Right kidney (tissue), 1 donor: Measurements from ENCODE around the gene GP1BA.
A peak's percentile ranks its signal among the peaks of the same experiment; 100 is the strongest.

ENCODE experiments used
- DNase-seq: peaks from one replicate; pipeline ENCODE4 v3.0.0-alpha.2; 2016

The GP1BA gene

GRCh38 chr17:4938069-4938491 is 6.0 kb downstream of the GP1BA start:
- no peak for DNase-seq

DNA sequence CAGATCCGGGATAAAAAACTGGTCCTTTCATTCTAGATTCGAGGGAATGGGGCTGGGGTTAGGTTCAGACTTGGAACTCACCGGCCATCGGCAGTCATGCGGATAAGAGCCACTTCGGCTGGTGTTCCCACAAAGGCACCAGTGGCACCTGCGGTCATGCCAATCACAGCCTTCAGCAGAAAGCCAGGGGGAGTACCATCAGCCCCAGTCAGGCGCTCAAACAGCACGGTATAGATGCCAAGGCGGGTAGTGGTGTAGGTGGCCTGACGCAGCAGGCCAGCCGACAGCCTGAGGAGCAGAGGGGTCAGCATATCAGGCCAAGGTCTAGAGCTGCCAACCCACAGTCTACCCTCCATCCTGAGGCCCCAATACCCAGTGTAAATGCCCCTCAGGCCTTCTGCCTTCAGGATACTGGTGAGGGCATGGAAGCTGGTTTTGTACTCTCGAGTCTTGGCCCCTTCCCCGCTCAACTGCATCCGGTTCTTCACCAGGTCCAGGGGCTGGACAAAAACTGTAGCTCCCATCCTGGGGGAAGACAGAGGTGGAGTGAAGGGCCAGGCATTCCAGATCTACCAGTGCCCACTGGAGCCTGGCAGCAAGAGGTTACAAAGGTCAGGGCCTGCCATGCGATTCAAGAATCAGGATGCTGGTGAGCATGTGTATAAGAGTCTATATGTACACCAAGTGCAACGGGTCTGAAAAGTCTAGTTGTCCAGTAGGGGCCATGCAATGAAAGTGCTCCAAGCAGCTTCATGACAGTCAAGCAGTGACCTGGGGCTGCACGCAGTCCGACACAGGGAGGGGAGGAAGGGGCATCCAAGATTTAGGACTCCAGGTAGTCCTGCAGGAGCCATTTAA is 6.8 kb downstream of the GP1BA start:
- DNase-seq, result no peak

GRCh38 chr17:4939546-4939795 is 7.4 kb downstream of the GP1BA start:
- DNase-seq, result no peak

DNA sequence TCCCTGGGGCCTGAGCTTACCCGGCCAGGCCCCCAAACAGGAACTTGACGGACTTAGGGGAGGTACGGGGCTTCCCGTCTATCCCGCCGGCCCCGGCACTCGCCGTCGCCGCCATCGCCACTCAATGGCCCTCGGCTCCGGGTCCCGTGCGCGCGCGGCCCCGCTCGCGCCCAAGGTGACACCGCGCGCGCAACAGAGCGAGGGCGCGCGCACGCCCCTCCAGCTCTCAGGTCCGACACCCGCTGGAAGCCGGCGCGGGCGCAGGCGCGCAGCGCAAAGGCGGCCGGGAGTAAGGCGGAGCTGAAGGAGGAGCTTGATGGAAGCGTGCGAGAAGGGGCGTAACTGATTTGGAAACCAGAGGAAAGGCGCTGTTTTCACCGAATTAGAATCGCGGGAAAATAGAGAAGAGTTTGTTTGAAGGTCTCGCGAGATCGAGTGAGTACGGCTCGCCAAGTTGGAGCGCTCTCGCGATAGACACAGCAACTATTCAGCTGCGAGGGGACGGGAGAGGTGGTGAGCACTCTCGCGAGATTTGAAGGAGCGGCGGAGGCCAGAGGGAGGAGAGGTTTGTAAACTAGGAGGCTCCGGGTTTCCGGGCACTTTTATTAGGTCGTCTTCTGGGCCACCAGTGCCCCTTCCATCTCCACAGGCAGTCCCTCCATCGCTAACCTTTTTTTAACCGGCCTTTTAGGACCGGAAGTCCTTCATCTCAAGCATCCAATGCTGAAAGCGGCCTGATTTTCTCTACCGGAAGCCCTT is 7.9 kb downstream of the GP1BA start, which contains the start of the genes RNF167 and SLC25A11:
Gene RNF167, plus strand, starts transcription at position 473 of the 759 bp plus-strand sequence. CDS start 642 bp downstream, outside the sequence.
Gene SLC25A11, minus strand, starts transcription at position 251 of the 759 bp plus-strand sequence. Its CDS starts 136 bp downstream, at position 115.
- peak; percentile 99 for DNase-seq

DNA sequence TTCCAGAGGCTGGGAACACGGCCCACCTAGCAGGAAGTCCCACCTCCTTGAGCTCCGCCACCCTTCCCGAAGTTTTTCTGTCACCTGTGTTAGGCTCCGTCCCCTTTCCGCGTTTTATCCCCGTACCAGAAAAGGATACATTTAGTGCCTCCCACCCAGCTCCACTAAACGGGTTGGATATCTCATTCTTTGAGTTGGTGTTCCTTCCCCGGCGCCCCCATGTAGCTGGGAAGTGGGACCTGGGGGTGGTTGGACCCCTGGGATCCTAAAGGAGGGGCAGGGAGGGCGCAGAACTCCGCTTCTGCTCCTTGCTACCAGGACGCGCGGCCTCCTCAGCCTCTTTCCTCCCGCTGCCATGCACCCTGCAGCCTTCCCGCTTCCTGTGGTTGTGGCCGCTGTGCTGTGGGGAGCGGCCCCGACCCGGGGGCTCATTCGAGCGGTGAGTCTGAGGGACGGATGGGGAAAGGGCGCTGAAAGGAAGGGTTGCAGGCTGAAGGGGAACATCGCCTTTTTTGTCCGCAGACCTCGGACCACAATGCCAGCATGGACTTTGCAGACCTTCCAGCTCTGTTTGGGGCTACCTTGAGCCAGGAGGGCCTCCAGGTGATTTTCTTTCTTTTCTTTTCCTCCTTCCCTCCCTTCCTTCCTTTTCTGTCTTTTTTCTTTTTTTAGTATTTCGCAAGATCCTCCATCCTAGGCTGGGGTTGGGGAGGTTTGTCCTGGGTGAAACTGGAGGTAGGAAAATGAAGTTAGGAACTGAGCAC is 8.7 kb downstream of the GP1BA start:
- no peak for DNase-seq

DNA sequence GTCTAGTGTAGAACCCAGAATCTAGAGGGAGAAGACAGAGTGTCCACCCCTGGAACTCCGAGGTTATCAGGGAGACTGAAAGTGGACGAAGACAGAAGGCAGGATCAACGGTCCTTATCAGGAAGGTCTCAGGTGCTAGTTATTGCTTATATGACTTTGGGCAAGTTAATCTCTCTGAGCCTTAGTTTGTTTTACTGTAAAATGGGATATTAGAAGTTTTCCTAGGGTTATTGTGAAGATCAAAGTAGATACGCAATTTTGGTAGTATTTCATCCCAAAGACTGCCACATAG is 9.2 kb downstream of the GP1BA start:
- no peak for DNase-seq

GRCh38 chr17:4942760-4943508 is 10.9 kb downstream of the GP1BA start:
- DNase-seq, result no peak

DNA sequence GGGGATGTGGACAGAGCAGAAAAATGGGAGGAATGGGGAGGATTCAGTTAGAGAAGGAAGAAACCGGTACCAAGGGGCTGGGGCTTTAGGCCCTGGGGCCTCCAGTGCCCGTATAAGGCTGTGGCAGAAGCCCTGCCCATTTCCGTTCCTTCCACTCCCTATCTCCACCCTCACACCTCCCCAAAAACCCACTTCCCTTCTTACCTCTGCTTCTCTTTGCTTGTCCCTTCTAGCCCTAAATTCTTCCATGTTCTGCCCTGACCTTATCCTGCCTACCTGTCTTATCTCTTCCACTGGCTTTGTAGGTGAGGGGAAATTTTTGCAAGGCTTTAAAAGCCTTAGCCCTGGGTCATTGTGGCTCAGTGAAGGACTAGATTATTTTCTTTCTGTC is 12.1 kb downstream of the GP1BA start:
- DNase-seq, result no peak

DNA sequence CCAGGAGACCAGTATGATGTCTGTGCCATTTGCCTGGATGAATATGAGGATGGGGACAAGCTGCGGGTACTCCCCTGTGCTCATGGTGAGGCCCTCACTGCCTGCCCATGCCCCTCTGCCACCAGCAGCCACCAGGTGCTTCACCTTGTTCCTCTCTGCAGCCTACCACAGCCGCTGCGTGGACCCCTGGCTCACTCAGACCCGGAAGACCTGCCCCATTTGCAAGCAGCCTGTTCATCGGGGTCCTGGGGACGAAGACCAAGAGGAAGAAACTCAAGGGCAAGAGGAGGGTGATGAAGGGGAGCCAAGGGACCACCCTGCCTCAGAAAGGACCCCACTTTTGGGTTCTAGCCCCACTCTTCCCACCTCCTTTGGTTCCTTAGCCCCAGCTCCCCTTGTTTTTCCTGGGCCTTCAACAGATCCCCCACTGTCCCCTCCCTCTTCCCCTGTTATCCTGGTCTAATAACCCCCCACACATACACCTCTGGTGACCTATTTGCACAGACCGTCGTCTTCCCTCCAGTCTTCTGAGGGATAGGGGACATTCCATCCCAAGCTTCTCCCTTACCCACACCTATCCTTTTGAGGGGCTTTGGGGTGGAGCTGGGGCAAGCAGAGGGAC is 12.6 kb downstream of the GP1BA start:
- no peak for DNase-seq

DNA sequence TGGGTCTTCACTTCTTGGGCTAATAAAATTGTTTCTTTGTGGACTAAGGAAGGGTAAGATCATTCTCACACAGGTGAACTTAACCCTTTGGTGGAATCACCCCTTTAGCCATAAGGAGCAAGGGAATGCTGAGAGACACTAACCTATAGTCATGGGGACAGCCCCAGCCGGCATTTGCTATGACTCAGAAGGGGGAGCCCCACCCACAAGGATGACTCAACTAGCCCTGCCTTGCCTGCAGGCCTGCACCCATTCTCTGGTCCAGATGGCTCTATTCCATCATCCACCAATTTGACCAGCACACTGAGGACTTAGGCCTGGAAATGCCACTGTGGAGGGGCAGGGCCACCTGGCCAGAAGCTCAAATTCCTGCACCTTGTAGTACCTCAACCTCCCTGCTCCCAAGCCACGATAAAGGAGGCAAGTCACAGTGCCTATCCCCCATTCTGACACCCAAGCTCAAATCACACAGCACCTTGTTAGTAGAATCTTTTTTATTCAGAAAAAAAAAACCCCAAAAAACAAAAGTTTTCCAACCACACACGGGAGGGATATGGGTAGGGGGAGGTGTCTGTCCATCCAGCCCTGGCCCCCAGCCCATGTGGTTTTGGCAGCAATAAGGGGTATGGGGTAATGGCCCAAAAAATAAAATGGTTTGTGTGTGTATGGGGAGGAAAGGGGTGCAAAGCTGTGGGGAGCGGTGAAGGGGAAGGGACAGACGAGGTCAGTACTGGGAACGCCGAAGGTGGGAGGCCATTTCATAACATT is 13.3 kb downstream of the GP1BA start:
- no peak for DNase-seq

DNA sequence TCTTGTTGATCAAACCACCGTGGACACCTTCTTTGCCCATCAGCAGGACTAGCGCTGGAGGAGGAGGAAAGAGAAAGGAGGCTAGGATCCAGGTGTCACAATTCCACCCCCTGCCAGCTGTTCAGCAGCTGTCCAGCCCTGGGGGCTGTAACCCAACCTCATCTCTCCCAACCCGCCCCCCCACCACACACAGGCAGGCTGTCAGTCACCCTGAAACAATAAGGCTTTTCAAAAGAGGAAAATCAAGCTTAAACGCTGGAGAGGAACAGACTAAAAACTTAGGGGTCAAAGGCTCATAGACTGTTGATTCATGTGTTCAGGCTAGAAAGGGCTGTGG is 13.8 kb downstream of the GP1BA start:
- DNase-seq, result no peak

GRCh38 chr17:4946312-4946976 is 14.4 kb downstream of the GP1BA start:
- DNase-seq, result no peak

- DNase-seq, result no peak
These were observed 14.9 kb downstream of the GP1BA start for GRCh38 chr17:4947010-4947410.

- peak; percentile 74 for DNase-seq
These were observed 15.5 kb downstream of the GP1BA start for GRCh38 chr17:4947411-4948165.

DNA sequence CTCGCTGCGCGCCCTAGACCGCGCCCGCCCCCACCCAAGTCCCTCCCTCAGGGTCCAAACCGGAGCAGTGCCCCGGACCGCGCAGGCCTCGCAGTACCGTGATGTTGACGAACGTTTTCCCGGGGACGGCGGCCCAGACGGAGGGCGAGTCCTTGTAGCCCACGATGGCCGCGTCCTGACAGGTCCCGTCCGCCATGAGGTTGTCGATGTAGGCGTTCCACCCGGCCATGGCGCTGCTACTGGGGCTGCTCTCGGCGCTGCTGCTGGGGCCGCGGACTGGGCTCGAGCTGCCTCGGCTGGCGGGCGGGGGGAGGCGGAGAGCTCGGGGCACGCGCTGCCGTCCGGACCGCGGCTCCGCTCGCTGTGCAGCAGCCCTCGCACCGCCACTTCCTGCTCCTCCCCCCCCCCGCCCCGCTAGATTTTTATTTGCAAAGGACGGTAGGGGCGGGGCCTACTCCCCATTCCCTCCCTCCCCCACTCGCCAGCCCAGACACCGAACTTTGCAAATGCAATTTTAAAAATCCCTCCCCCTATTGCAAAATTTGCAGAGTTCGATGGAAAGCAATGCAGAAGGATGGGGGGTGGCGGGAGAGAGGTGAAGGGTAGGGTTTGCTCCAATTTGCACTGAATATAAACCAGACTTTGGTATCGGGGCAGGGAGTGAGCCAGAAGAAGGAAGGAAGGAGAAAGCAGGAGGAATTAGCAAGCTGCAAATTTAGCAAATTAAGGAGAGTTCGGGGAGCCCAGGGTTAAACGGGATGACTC is 16.3 kb downstream of the GP1BA start, which contains the start of gene PFN1:
Gene PFN1, minus strand, starts transcription at position 365 of the 765 bp plus-strand sequence. Its CDS starts 136 bp downstream, at position 229.
- DNase-seq, result peak; percentile 79

GRCh38 chr17:4948931-4949320 is 16.8 kb downstream of the GP1BA start:
- DNase-seq, result peak; percentile 90

GRCh38 chr17:4949321-4950074 is 17.4 kb downstream of the GP1BA start:
- DNase-seq, result peak; percentile 79
